Suprapubic skin (tissue), 4 donors: ENCODE results near the gene PUM1.

Source experiments
- CTCF ChIP-seq, 2 donors: fragments of 200-600 bp in 1 of 2; fragments of 450-650 bp in 1 of 2; sonication (generic) in 1 of 2; IDR thresholded peaks; one replicate each; pipeline ENCODE4 v1.5.1; 2016 to 2019; ENCODE audit warnings: antibody characterized with exemption in 2 of 2, mild to moderate bottlenecking in 1 of 2, moderate library complexity in 1 of 2
- EP300 ChIP-seq: sonication (generic); formaldehyde crosslinking; IDR thresholded peaks from one replicate; pipeline ENCODE4 v1.6.1; 2017; ENCODE audit warnings: antibody characterized with exemption
- POLR2A ChIP-seq, 2 donors: fragments of 450-650 bp; IDR thresholded peaks; one replicate each; pipeline ENCODE4 v1.6.1; 2017; ENCODE audit warnings: antibody characterized with exemption in 2 of 2, mild to moderate bottlenecking in 2 of 2, moderate library complexity in 2 of 2
- POLR2AphosphoS5 ChIP-seq, 3 donors: sonication (generic); formaldehyde crosslinking; IDR thresholded peaks; one replicate each; pipeline ENCODE4 v1.6.1; 2017; ENCODE audit warnings: antibody characterized with exemption in 3 of 3

- no peak for TF ChIP-seq CTCF (IDR thresholded peaks at IDR 0.05)
- no peak for TF ChIP-seq POLR2A (IDR thresholded peaks at IDR 0.05)
- TF ChIP-seq POLR2AphosphoS5 (IDR thresholded peaks at IDR 0.05), result no peak
- TF ChIP-seq EP300, result no peak
These were observed 61.3 kb downstream of the PUM1 start for GRCh38 chr1:31004231-31004621.
